AG08396 (cell line): ENCODE data around the gene ERVMER34-1.

Experiments
- DNase-seq: peaks from one replicate; pipeline ENCODE4 v3.0.0; 2012; ENCODE audit warnings: low spot score, mixed read lengths

ERVMER34-1 gene

GRCh38 chr4:52721968-52722815 is 29.0 kb downstream of the ERVMER34-1 start:
- DNase-seq, result peak; percentile 95

GRCh38 chr4:52718123-52718522 is 33.1 kb downstream of the ERVMER34-1 start:
- DNase-seq, result no peak

- no peak for DNase-seq
Observed at GRCh38 chr4:52716364-52717151, 34.7 kb downstream of the ERVMER34-1 start.

- no peak for DNase-seq
Observed at GRCh38 chr4:52715914-52716313, 35.3 kb downstream of the ERVMER34-1 start.

- DNase-seq, result no peak
Observed at GRCh38 chr4:52715255-52715897, 35.8 kb downstream of the ERVMER34-1 start.

GRCh38 chr4:52714597-52715254 is 36.5 kb downstream of the ERVMER34-1 start:
- DNase-seq, result no peak

GRCh38 chr4:52713456-52713937 is 37.7 kb downstream of the ERVMER34-1 start:
- DNase-seq, result no peak

GRCh38 chr4:52712251-52713130 is 38.7 kb downstream of the ERVMER34-1 start:
- DNase-seq, result peak; percentile 97

GRCh38 chr4:52711834-52712250 is 39.4 kb downstream of the ERVMER34-1 start:
- no peak for DNase-seq

- DNase-seq, result no peak
Observed at GRCh38 chr4:52711272-52711671, 40.0 kb downstream of the ERVMER34-1 start.

- no peak for DNase-seq
Observed at GRCh38 chr4:52709155-52709554, 42.1 kb downstream of the ERVMER34-1 start.

- DNase-seq, result no peak
Observed at GRCh38 chr4:52704661-52705060, 46.6 kb downstream of the ERVMER34-1 start.

- DNase-seq, result no peak
Observed at GRCh38 chr4:52704133-52704532, 47.1 kb downstream of the ERVMER34-1 start.

GRCh38 chr4:52701207-52701606 is 50.0 kb downstream of the ERVMER34-1 start:
- DNase-seq, result no peak

- DNase-seq, result no peak
Observed at GRCh38 chr4:52694936-52695335, 56.3 kb downstream of the ERVMER34-1 start.

- DNase-seq, result no peak
Observed at GRCh38 chr4:52693492-52693891, 57.7 kb downstream of the ERVMER34-1 start.
